GM12872 (cell line): Measurements from ENCODE around the gene ADGRL2.

Source experiments
- TF ChIP-seq, protein P1 (sequence below): IDR thresholded peaks from 3 replicates; pipeline ENCODE4 v1.5.1; 2011; ENCODE audit warnings: low read depth, mild to moderate bottlenecking, low read length, moderate library complexity; ENCODE audit not compliant: insufficient read depth

Gene ADGRL2

DNA sequence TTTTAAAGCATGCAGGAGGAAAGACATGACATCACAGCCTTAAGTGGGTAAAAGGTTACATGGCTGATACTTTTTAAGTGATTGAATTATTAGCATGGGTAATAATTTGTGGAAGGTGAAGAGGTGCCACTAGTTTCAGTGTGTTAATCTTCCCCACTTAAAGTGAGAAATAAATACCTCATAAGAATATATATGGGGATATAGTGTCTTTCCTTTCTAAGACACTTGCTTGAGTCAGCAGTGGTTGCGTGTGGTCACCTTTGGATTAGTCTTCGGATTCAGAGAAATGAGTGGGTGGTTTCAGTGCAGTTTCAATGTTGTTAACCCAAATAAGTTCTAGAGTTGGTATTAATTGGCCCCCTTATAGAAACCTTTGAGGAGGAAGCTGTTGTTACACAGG lies 94.1 kb downstream of the ADGRL2 start:
- TF ChIP-seq, protein P1, sequence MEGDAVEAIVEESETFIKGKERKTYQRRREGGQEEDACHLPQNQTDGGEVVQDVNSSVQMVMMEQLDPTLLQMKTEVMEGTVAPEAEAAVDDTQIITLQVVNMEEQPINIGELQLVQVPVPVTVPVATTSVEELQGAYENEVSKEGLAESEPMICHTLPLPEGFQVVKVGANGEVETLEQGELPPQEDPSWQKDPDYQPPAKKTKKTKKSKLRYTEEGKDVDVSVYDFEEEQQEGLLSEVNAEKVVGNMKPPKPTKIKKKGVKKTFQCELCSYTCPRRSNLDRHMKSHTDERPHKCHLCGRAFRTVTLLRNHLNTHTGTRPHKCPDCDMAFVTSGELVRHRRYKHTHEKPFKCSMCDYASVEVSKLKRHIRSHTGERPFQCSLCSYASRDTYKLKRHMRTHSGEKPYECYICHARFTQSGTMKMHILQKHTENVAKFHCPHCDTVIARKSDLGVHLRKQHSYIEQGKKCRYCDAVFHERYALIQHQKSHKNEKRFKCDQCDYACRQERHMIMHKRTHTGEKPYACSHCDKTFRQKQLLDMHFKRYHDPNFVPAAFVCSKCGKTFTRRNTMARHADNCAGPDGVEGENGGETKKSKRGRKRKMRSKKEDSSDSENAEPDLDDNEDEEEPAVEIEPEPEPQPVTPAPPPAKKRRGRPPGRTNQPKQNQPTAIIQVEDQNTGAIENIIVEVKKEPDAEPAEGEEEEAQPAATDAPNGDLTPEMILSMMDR = no peak

GRCh38 chr1:81899214-81899821 lies 98.6 kb downstream of the ADGRL2 start:
- TF ChIP-seq, protein P1 = no peak

- TF ChIP-seq, protein P1 = no peak
Measured at GRCh38 chr1:81907575-81907974, 106.8 kb downstream of the ADGRL2 start.

GRCh38 chr1:81912383-81912782 lies 111.6 kb downstream of the ADGRL2 start:
- TF ChIP-seq, protein P1 = no peak

- TF ChIP-seq, protein P1 = no peak
Measured at GRCh38 chr1:81915937-81916336, 115.2 kb downstream of the ADGRL2 start.

DNA sequence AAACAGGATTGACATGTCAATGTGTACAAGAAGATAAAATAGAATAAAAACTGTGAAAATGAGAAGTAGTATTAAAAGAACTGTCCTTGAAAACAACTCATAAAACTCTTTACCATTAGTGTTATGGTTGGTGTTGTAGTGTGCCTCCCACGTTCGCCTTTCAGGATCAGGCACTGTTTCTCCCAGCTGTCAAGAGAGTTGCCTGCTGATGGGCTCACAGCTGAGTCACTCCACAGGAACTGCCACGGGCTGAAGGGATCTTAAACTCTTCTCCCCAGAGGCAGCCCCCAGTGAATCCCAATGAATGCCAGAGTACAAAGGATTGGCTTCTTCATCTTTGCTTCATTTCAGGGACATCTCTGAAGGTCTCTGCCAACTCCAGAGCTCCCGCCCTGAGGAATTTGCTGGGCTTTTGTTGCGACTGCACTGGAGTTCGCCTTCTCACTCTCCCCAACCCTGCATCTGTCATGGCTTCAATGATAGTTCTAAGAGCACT lies 119.6 kb downstream of the ADGRL2 start:
- TF ChIP-seq, protein P1 = no peak

- TF ChIP-seq, protein P1 = no peak
Measured at GRCh38 chr1:81920886-81921285, 120.2 kb downstream of the ADGRL2 start.
